Cardiac septum (tissue), 1 donor: ENCODE measurements around the gene LMX1B. TPM values are rescaled to one million over a fixed set of nuclear protein-coding genes. Genes with fewer than 3 reads are reported as not detected.

Experiments
- DNase-seq: peaks from one replicate; pipeline ENCODE4 v3.0.0-alpha.2; 2020; ENCODE audit warnings: low spot score
- intact Hi-C: fragments of 100-400 bp; cut with DNase I; formaldehyde crosslinking; loops from one replicate; pipeline ENCODE4 v1.14.0; 2022
- total RNA-seq: library from RNA; stranded (reverse); fragmentation: NEBNext Ultra II Directional; extraction: Animal tissue kit (Norgen Biotek cat#: 25700); gene quantifications from one replicate; pipeline ENCODE4 v1.2.1, GENCODE V29; 2021
- donor health status: DM: no; HTN: no; CAD: no.

Gene LMX1B
- total RNA-seq, 1 donor from 2014 or later: 0.62 TPM

DNA sequence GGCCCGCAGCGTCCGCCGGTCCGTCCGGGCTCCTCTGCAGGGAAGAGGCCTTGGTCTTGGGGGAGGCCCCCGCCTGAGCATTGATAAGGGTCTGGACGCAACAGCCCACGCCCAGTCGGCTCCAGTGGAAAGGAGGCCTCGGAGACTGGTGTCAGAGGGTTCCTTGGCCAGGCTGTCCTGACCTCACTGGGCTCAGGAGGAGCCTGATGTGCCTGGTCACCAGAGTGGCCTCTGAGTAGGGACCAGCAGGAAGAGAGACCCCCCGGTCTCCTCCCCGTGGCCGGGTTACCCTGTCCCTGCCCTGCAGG, 13.2 kb downstream of the LMX1B start:
- intact Hi-C loops: no loop called here
- no peak for DNase-seq

DNA sequence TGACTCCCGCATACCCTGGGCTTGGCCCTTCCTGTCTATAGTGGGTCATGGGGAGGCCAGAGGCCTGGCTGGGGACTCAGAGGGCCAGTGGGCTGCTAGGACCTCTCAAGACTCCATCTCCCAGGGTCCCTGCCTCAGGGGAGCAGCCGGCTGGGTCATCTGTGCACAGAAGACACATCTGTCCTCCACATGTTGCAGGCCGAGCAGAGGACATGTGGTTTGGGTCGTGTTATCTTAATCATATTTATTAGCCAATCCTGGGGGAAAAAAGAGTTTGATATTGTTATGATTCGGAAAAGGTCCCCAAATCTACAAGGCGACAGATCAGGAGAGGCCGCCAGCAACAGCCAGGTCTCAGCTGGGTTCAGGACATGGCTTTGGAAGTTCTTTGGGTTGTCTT, 14.4 kb downstream of the LMX1B start:
- no peak for DNase-seq
- intact Hi-C loops: no loop called here

DNA sequence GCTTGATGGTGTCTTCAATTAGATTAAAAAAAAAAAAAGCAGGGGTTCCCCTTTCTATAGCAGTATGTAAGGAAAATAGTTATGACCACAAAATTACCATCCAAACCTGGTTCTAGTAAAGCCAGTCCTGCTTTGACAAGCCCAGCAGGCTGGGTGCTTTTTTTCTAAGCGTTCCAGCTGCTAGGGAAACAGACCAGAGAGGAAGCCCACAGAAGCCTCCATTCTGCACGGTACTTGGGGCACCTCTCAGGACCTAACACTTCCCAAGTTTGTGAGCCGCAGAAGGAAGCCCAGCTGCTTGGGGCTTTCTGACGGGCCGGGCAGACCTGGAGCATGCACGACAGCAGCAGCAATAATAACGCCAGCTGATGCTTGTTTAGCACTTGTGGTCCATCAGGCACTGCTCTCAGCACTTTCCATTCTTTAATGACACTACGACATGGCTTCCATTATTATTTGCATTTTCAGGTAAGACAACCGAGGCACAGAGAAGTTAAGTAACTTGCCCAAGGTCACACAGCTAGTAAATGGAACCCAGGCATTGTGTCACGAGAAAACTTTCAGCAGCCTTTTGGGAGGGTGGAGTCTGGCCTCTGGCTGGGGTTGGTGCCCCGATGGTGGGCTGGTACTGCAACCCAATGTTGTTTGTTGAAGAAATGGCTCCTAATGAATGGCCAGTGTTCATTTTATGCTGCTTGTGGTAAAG, 15.4 kb downstream of the LMX1B start:
- DNase-seq: no peak
- intact Hi-C loops: no loop called here

DNA sequence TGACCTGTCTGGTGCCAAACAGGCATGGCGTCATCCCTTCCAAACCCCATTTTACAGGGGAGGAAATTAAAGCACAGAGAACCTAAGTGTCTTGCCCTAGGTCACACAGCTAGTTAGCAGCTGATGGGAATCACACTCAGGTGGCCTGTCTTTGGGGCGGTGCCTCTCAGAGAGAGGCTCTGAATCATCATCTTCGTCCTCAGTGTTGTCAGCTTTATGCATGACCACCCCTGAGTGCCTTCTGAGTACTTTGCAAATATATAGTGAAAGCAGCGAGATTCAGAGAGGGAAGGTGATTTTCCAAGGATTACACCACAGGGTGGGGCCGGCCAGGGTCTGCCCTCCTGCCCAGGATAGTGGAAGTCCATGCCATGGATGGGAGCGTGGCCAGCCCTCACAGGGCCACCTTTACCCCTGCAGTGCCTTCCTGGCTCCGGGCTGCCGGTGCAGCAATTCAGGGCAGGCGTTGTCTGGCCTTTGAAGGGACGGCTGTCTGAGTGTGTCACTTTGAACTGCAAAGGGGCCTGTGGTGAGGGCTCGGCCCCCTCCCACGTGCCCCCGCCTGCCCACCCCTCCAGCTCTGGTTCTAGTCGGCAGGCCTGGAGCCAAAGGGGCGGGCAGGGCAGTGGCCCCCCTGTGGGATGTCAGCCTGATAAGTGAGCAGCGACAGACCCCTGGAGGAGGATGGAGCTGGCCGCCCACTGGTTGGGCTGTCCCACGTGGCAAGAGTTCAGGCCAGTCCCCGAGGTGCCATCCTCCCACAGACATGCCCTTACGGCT, 16.9 kb downstream of the LMX1B start:
- intact Hi-C loops: no loop called here
- DNase-seq: no peak

DNA sequence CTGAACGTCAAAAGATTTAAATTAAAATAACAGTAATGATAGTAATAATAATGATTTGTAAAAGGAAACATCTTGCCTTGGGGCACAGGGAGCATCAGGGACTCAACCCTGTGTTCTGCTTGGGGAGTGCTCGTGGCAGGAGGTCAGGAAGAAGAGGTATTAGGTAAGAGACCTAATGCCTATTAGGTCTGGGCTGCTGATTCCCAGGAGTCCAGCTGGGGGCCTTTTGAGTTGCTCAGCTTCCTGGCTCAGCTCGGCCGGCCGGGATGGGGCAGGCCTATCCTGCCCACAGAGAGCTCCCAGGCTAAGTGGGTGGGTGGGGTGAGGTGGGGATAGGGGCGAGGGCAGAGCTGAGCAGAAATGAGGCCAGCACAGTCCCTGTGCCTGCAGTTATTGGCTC, 17.5 kb downstream of the LMX1B start:
- DNase-seq: no peak
- intact Hi-C loops: no loop called here

DNA sequence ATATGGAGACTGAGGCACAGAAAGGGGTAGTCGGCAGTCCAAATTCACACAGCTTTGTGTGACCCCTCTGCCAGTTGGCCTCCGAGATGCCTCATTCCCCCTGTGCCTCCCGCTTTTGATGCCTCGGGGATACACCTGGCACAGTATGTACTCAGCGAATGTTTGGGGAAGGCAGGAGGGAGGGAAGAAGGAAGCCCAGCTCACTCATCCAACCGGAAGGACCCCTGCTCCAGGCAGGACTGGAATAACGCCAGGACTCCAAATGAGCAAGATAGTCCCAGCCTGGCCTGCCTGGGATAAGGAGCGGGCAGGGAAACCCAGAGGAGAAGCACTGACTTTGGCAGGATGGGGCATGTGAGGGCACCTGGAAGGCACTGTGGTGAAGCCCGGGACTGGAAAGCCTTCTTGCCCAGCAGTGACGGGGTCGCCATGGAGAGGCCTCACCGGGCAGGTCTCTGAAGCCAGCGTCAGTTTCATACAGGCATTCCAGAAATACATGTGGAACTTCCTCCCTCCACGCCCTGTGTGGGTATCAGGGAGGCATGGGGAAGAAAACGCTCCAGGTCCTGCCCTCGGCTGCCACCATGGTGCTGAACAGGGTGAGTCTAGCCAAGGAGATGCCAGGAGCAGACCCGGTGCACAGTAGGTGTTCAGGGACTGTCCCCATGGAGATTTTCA, 20.3 kb downstream of the LMX1B start:
- no peak for DNase-seq
- intact Hi-C loops: no loop called here

DNA sequence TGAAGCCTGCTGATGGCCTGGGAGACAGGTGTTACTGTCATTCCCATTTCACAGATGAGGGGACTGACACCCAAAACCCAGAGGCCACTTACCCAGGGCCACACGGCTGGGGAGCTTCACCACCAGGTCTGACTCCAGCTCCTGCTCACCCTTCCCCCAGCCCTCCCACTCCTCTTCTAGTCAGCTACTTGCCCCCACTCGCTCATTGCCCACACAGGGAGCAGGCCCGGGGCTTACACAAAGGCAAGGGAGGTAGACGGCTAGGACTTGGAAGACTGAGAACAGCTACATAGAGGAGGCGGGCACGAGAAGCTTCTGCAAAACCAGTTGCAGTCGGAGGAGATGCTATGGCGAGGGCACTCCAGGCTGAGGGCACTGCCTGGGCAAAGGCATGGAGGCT, 21.3 kb downstream of the LMX1B start:
- no peak for DNase-seq
- intact Hi-C loops: no loop called here

DNA sequence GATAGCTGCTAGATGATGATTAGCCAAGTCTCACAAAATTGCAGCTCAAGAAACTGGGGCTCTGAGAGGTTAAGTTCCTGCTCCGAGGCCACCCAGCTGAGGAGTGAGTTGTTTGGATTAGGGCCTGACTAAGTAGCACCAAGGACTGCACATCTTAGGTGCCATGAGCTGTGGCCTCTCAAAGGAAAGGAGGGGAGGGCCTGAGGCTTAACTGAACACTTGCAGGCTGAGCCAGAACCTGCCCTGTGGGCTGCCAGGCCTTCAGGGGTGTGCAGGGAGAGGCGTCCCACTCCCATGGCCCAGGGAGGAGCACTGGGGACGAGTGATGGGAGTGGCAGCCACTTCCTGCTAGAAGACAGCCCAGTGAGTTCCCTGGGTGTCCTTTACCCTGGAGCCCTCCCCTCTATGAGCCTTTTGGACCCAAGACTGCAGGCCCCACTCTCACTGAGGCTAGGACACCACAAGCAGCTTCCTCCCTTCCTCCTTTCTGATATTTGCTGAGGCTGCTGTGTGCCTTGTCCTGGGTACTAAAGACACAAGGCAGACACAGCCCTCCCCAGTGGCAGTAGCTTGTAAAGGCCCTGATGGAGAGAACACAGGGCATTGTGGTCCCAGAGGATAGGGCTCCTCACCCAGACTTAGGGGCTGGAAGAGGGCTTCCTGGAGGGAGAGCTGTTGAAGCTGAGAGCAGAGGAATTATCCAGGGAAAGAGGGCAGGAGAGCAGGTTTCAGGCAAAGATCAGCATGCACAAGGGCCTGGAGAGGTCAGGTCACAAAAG, 22.1 kb downstream of the LMX1B start:
- intact Hi-C loops: no loop called here
- no peak for DNase-seq

DNA sequence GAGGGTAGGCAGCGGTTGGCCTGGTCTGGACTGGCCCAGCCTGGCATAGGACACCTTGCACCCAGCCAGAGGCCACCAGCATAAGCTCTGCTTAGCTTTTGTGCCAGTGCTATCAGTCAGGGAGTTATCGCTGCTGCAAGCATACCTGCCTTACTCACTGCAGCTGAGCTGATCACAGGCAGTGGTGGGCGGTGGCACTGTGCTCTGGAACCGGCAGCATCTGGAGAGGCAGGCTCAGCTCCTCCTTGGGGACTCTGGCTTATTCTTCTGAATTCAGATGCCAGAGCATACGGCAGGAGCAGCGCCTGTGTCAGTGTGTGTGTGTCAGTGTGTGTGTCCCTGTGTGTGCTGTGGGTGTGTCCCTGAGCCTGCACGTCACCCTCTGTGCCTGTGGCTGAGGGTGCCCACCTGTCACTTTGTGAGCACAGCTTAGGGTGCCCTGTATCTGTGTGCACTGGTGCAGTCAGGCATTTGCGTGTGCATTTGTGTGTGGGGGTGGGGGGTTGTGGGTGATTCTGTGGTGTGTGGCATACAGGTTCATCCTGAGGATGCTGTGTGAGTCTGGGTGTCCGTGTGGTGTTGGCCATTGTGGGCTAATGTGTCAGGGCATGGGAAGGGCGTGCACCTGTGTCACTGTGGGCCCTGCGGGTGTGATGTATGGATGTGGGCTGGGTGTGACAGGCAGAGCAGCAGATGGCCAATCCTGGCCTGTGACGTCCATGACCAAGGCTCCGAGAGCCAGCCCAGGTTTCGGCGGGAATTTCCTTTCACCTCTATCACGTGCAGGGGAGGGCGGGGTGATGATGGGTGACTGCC, 23.5 kb downstream of the LMX1B start:
- DNase-seq: no peak

DNA sequence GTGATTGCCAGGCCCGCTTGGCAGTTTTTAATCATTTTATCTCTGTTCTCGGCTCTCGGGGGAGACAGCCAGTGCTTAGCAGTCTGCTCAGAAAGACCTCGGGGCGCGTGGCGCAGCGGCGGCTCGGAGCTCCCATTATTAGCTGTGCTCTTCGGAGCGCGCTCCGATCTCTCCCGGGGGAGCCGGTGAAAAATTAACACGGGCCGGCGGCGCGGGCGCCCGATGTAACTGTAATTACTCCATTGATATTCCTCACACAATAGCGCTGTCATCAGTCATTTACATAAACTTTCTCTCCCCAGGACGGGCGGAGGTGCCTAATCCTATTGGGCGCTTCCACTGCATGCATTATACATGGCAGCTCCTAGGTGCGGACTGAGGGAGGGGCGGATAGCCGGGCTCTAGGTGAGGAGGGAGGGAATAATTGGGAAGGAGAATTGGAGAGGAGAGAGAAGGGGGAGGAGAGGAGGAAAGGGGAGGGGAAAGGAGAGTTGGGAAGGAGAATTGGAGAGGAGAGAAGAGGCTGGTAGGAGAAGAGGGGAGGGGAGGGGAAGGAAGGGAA, 24.9 kb downstream of the LMX1B start:
- intact Hi-C loops: no loop called here
- no peak for DNase-seq

More for the DNA sequence above, 23.5 kb downstream of the LMX1B start:
- intact Hi-C loops: no loop called here

DNA sequence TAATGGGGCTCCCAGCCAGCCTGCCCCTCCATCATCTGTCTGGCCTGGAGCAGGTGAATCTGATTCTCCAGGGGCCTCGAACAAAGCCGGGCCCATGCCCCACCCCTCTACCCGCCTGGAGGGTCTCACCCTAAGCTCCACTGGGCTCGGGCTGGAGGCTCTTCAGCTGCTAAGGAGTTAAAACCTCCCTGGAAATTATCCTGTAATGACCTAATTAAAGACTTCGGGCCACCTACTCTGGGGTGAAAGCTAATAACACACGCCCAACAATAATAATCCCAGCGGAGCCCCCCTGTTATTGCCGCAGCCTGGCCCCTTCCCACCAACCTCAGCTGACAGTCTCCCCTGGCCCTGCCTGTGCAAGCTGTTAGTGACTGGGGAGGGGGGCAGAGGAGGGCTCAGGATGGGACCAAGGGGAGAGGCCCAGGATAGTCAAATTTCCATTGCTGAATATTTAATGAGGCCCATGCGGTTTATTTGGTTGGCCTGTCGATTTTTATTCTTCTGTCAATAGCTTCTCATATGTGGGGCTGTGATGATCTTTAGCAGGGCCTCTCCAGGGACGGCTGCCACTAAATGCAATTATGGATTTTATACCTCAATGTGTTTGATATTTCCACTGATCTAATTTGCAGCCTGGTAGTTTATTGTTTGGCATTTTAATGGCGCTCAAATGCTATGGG, 25.7 kb downstream of the LMX1B start:
- intact Hi-C loops: no loop called here
- DNase-seq: no peak

DNA sequence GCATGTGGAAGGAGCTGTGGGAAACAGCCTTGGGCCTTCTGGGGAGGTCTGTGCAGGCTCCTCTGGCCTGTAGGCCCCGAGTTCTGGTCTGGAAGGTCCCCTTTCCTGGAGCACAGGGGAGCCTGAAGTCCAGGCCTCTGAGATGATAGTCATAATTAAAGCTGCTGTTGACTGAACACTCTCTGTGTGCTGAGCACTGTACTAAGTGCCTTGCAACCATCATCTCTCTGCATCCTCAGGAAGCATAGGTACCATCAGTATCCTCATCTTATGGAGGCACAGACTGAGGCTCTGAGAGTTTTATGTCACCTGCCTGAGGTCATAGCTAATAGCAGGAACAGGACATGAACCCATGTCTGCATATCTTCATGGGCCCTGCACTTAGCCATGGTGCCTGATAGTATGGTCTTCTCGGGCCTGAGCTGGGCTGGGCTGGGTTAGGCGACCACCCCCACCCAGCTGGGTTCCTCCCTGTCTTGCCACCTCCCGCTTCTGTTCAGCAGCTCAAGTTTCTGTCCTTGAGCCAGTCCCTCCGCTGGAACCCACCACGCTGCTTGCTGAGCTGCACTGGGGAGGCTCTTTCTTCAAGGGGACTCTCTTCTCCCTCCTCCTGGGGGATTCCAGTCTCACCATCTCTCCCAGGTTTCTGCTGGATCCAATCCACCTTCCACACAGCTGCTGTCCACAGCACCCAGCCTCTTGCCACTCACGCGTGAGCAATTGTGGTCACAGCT, 27.6 kb downstream of the LMX1B start:
- intact Hi-C loops: no loop called here
- no peak for DNase-seq

DNA sequence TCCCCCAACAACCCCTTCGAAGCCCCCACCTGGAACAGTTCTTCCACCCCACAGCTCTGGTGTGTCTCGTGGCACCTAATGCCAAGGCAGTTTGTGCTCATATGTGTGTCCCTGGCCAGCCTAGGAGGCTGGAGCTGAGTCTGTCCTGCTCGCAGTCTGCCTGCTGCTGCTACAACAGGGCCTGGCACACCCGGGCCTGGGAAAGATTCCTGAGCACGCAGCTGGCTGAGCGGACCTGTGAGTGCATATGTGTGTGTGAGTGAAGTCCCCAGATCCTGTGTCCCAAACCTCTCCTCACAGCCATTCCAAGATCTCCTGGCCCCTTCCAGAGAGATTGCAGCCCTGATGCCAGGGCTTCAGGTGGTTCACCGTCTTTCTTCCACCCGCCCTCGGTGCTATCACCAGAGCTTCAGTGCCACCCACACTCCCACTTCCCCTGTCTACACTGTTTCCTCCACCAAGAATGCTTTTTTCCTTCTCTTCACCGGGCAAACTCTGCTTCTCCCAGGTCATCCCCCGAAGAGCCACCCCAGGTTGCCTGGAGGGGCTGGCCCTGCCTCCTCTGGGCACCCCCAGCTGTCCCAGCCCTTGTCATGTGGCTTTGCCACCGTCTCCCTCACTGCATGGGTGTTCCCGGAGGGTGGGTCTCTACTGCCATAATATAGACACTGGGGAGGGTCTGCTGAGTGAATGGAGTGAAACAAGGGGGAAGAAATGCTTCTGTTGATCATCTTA, 28.4 kb downstream of the LMX1B start:
- intact Hi-C loops: no loop called here
- no peak for DNase-seq

DNA sequence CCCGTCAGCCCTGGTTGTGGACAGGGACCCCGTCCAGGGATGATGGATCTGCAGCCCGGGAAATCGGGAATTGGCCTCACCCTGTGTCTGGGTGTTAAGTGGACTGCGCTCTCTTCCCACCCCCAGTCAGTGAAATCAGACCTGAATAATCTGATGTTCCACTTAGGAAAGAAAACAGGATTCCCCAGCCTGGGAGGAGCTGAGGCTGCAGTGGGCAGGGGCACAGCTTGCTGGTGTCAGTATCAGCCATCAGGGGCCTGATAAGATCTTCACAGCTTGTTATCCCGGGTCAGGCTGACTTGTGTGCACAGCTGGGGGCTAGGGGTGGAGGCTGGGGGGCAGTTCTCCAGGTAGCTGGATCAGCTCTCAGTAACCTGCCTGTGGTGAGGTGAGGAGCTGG, 29.1 kb downstream of the LMX1B start:
- intact Hi-C loops: no loop called here
- DNase-seq: no peak

DNA sequence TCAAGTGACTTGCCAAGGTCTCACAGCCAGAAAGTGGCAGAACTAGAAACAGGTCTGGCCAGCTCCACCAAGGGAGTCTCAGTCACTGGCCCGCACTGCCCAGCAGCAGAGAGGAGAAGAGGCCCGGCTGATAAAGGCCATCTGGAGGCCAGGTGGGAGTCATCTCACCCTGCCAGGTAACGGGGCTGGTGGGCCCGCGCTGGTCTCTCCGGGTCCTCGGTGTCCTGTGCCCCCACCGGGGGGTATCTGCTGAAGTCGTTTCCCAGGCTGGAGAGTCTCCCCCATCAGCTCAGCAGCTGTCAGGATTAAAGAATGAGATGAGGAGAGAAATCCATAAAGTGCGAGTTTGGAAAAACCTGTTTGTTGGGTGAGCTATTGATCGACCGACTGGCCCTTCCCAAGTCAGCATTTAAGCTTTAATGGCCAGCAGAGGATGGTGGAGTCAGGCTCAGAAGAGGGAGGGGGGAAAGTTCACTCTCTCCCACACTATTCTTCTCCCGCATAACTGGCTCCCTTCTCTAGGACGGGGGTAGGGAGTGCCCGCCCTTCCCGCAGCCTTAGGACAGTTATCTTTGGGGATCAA, 30.3 kb downstream of the LMX1B start:
- intact Hi-C loops: no loop called here
- DNase-seq: no peak

DNA sequence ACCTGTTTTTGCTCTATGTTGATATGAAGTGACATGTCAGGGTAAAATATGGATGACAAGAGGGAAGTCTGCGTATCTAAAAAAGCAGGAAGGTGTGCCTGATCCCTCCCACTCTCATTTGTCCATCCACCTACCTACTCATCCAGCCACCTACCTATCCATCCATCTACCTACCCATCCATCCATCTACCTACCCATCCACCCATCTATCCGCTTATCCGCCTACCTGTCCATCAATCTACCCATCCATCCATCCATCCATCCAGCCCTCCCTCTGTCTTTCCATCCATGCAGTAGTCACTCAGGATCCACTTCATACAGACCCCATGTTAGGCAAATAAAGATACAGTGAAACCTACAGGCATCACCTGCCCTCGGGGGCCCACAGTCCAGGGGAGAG, 32.4 kb downstream of the LMX1B start:
- DNase-seq: no peak
- intact Hi-C loops: no loop called here
